Bronchial epithelial cell (primary cell): ENCODE data around the gene PHF21B. TPM values are rescaled to one million over a fixed set of nuclear protein-coding genes. Genes with fewer than 3 reads are reported as not detected.

ENCODE experiments used
- DNase-seq: peaks from one replicate; pipeline ENCODE4 v3.0.0-alpha.2; 2010; ENCODE audit warnings: low read depth
- FAIRE-seq: peaks from 2 replicates; lab custom pipeline; 2011; peaks lifted over from hg19 to GRCh38; lab: Jason Lieb, UNC
- H3K27me3 ChIP-seq: 2 replicates; pipeline ENCODE4 v1.5.1; 2011; ENCODE audit warnings: low read length; ENCODE audit not compliant: control insufficient read depth, insufficient read depth
- H3K36me3 ChIP-seq: 2 replicates; pipeline ENCODE4 v1.5.1; 2011; ENCODE audit warnings: low read length; ENCODE audit not compliant: control insufficient read depth, insufficient read depth
- H3K4me3 ChIP-seq: 2 replicates; pipeline ENCODE4 v1.5.1; 2011; ENCODE audit warnings: mild to moderate bottlenecking, low read depth, low read length, control low read depth
- total RNA-seq: library from RNA; depleted of rRNA; stranded (reverse); fragments of >200 nt; gene quantifications from 2 replicates; pipeline ENCODE4 v1.2.1, GENCODE V29; 2014
- TF ChIP-seq, protein P1 (sequence below): IDR thresholded peaks from 2 replicates; pipeline ENCODE4 v1.5.1; 2011; ENCODE audit warnings: mild to moderate bottlenecking, moderate library complexity, low read length, control low read depth, inconsistent platforms; ENCODE audit not compliant: insufficient read depth, severe bottlenecking

The PHF21B gene
- total RNA-seq, 1 donor from 2014 or later = not detected

GRCh38 chr22:44956840-44957767, 52.7 kb downstream of the PHF21B start:
- FAIRE-seq = no peak
- TF ChIP-seq, protein P1, sequence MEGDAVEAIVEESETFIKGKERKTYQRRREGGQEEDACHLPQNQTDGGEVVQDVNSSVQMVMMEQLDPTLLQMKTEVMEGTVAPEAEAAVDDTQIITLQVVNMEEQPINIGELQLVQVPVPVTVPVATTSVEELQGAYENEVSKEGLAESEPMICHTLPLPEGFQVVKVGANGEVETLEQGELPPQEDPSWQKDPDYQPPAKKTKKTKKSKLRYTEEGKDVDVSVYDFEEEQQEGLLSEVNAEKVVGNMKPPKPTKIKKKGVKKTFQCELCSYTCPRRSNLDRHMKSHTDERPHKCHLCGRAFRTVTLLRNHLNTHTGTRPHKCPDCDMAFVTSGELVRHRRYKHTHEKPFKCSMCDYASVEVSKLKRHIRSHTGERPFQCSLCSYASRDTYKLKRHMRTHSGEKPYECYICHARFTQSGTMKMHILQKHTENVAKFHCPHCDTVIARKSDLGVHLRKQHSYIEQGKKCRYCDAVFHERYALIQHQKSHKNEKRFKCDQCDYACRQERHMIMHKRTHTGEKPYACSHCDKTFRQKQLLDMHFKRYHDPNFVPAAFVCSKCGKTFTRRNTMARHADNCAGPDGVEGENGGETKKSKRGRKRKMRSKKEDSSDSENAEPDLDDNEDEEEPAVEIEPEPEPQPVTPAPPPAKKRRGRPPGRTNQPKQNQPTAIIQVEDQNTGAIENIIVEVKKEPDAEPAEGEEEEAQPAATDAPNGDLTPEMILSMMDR = no peak
- no peaks in the 10 kb centered on the region for H3K36me3 ChIP-seq
- peaks cover 1% of the 10 kb centered on the region for H3K27me3 ChIP-seq
- H3K4me3 ChIP-seq = no peak overlapping the region
- DNase-seq = no peak

GRCh38 chr22:44955102-44955501, 54.7 kb downstream of the PHF21B start:
- FAIRE-seq = no peak
- Histone ChIP-seq H3K36me3 (no peaks in the 10 kb centered on the region), H3K27me3 (peaks cover 1% of the 10 kb centered on the region), H3K4me3 (no peak overlapping the region)
- no peak for DNase-seq
- TF ChIP-seq, protein P1 = no peak

- H3K4me3 ChIP-seq = no peak overlapping the region
- no peaks in the 10 kb centered on the region for H3K36me3 ChIP-seq
- peaks cover 1% of the 10 kb centered on the region for H3K27me3 ChIP-seq
- FAIRE-seq (no peak), DNase-seq (no peak)
- TF ChIP-seq, protein P1 = no peak
Observed at GRCh38 chr22:44954149-44954548, 55.7 kb downstream of the PHF21B start.

DNA sequence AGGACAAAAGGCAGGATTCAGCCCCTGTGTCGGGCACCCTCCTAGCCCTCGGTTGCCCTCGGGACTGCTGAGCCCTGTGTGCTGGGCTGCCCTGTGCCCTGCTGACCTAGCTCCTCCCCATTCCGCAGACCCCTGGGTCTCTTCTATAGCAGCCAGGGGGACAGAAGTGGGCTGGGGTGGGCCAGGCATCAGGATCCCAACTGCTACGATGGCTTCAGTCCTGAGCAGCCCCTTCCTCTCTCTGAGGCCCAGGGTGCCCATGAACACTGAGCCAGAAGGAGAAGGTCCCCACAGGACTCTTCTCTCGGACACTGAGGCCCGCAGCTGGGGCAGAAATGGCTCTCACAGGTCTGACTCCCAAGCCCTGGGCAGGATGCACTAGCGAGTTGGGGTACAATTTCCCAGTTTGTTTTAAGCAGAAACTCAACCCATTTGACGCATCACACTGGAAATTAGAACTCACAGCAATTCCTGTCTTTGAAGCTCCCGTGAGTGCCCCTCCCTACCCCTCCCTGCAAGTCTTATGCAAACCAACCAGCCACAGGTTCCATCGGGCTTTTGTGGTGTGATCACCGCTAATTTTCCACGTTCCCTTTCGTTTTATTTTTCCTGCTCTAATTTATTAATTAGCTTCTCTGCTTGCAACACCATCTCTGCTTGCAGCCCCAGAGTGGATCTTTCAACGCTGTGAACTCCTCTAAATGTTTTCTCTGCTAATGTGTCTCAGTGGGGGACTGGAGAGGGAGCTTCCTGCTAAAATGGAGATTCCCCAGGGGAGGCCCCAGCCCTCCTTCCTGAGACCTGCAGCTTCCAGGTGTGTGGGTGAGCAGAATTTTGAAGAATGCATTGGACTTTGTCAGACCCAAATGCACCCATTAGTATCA, 56.7 kb downstream of the PHF21B start:
- Histone ChIP-seq H3K36me3 (no peaks in the 10 kb centered on the region), H3K27me3 (peaks cover 1% of the 10 kb centered on the region), H3K4me3 (no peak overlapping the region)
- TF ChIP-seq, protein P1 = no peak
- no peak for DNase-seq
- FAIRE-seq = no peak

DNA sequence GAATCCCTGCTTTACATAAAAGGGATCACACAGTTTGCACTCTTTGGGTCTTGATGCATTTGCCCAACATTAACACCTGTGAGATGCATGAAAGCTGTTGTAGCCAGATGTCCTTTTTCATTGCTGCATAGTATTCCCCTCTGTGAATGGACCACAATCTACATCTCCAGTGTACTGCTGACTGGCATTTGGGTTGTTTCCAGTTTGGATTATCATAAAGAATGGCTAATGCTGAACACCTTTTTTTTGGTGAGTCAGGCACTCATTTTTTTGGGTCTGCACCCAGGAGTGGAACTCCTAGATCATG, 58.3 kb downstream of the PHF21B start:
- H3K36me3 ChIP-seq = no peaks in the 10 kb centered on the region
- no peak for DNase-seq
- H3K4me3 ChIP-seq = no peak overlapping the region
- TF ChIP-seq, protein P1 = no peak
- no peak for FAIRE-seq
- H3K27me3 ChIP-seq = peaks cover 1% of the 10 kb centered on the region
